ENCODE results near the gene STK26. TPM values are rescaled to one million over a fixed set of nuclear protein-coding genes. Genes with fewer than 3 reads are reported as not detected.

Gene STK26
- total and polyA plus RNA-seq, 12 donors, result 0.72 to 25.7 (median 1.4) TPM

DNA sequence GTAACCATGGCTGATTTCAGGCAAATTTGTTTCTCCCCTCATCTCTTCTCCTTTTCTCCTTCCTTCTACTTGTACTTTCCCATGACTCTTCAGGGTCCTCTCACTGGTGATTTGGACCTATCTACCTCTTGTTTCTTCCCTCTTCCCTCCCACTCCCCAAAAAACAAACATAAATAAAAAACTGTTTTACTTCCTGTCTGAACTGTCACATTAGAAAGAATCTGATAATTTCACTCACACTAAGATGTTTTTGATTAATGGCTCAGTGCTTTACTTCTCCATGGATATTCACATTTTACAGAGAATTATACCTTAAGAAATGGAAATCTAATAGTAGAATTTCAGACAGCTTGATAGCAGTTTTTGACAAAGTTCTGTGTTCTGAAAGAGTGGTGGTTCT lies 7.2 kb downstream of the STK26 start:
- Histone ChIP-seq H3K27ac (no peak overlapping the region), H3K9me3 (replicated peaks in 1 of 3) (no peaks in the 10 kb centered on the region), H3K4me3 (no peak overlapping the region), H3K4me1 (replicated peaks in 1 of 2) (no peaks in the 10 kb centered on the region), H3K27me3 (peaks cover 13% of the 10 kb centered on the region), H3K36me3 (replicated peaks in 1 of 2) (no peaks in the 10 kb centered on the region)
- DNase-seq, result no peak
- intact Hi-C loops (cut with DNase I), result no loop called here
- TF ChIP-seq, protein P1, sequence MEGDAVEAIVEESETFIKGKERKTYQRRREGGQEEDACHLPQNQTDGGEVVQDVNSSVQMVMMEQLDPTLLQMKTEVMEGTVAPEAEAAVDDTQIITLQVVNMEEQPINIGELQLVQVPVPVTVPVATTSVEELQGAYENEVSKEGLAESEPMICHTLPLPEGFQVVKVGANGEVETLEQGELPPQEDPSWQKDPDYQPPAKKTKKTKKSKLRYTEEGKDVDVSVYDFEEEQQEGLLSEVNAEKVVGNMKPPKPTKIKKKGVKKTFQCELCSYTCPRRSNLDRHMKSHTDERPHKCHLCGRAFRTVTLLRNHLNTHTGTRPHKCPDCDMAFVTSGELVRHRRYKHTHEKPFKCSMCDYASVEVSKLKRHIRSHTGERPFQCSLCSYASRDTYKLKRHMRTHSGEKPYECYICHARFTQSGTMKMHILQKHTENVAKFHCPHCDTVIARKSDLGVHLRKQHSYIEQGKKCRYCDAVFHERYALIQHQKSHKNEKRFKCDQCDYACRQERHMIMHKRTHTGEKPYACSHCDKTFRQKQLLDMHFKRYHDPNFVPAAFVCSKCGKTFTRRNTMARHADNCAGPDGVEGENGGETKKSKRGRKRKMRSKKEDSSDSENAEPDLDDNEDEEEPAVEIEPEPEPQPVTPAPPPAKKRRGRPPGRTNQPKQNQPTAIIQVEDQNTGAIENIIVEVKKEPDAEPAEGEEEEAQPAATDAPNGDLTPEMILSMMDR (IDR thresholded peaks at IDR 0.05), result no peak
- TF ChIP-seq POLR2A (IDR thresholded peaks at IDR 0.05), result no peak

DNA sequence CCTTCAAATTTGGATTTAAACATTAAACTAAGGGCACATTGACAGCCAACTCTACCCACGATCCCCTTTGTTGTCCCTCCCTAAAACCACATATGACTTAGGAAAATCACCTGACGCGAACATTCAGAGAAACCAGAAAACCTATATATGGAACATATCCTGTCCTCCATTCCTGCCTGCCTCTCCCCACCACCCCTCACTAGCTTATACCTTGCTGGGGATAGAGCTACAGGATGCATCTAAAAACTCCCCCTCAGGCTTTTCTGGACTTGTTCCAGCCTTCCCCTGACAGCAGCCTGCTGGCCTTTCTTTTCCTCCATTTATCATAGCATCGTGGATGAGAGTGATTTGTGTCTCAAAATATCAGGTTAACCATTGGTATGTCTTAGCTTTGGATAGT lies 8.8 kb downstream of the STK26 start:
- intact Hi-C loops (cut with DNase I), result no loop called here
- no peak for TF ChIP-seq POLR2A (IDR thresholded peaks at IDR 0.05)
- TF ChIP-seq, protein P1 (IDR thresholded peaks at IDR 0.05), result no peak
- WGBS, 4 donors, result 46 to 57% (median 52%) methylated on average over 4 of the region's 4 CpGs
- no peak overlapping the region for H3K4me3 ChIP-seq
- H3K4me1 ChIP-seq (replicated peaks in 1 of 2), result no peaks in the 10 kb centered on the region
- H3K27ac ChIP-seq, result no peak overlapping the region
- DNase-seq, result no peak
- H3K36me3 ChIP-seq (replicated peaks in 1 of 2), result no peaks in the 10 kb centered on the region
- H3K27me3 ChIP-seq, result peaks cover 12% of the 10 kb centered on the region
- H3K9me3 ChIP-seq (replicated peaks in 1 of 3), result no peaks in the 10 kb centered on the region

DNA sequence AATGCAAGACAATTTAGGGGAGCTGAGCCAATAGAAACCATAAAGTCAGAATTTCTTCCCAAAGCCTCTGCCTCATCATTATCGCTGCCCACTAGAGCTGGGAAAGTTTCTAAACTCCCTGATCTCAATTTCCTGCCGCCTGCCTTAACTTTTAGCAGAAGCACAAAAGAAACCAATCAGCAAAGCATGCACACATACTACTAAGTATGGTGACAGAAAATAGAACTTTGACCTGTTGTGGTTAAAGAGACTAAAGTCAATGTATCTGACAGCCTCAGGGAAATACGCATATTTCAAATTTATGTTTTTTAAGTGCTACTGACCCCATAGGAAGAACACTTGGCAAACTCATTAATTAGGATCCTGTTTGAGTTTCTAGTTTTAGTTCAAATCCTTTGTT lies 10.1 kb downstream of the STK26 start:
- Histone ChIP-seq H3K9me3 (replicated peaks in 1 of 3) (no peaks in the 10 kb centered on the region), H3K4me1 (replicated peaks in 1 of 2) (no peaks in the 10 kb centered on the region), H3K36me3 (replicated peaks in 1 of 2) (no peaks in the 10 kb centered on the region), H3K4me3 (no peak overlapping the region), H3K27ac (no peak overlapping the region), H3K27me3 (peaks cover 8% of the 10 kb centered on the region)
- intact Hi-C loops (cut with DNase I), result no loop called here
- DNase-seq, result no peak
- no peak for TF ChIP-seq POLR2A (IDR thresholded peaks at IDR 0.05)
- TF ChIP-seq, protein P1 (IDR thresholded peaks at IDR 0.05), result no peak
- 67 to 82% (median 73%) methylated on average over 3 of the region's 3 CpGs for whole genome bisulfite sequencing, 4 donors

DNA sequence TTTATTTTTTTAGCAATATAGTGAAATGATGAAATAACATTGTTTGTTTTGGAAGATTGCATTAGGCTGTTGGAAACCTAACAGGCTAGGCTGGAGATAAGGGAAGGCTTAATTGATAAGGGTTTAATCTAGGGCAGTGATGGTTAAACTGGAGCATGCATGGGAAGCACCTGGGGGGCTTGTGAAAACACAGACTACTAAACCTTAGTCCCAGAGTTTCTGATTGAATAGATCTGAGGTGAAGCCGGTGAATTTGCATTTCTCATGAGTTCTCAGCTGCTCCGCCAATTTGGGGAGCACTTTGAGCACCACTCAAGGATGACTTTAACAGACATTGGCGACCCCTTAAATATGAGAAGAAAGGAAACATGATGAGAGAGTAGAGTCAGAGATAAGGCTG lies 11.5 kb downstream of the STK26 start:
- no peaks in the 10 kb centered on the region for H3K4me1 ChIP-seq (replicated peaks in 1 of 2)
- H3K36me3 ChIP-seq (replicated peaks in 1 of 2), result no peaks in the 10 kb centered on the region
- H3K9me3 ChIP-seq (replicated peaks in 1 of 3), result no peaks in the 10 kb centered on the region
- no peak for DNase-seq
- TF ChIP-seq, protein P1 (IDR thresholded peaks at IDR 0.05), result no peak
- no peak for TF ChIP-seq POLR2A (IDR thresholded peaks at IDR 0.05)
- no peak overlapping the region for H3K4me3 ChIP-seq
- intact Hi-C loops (cut with DNase I), result no loop called here
- WGBS, 4 donors, result 77 to 95% (median 86%) methylated on average over 3 of the region's 3 CpGs
- H3K27me3 ChIP-seq, result peaks cover 13% of the 10 kb centered on the region
- H3K27ac ChIP-seq, result no peak overlapping the region

Measured in adrenal gland (tissue), 12 donors.